ENCODE results near the gene SLC7A5.

SLC7A5 gene

DNA sequence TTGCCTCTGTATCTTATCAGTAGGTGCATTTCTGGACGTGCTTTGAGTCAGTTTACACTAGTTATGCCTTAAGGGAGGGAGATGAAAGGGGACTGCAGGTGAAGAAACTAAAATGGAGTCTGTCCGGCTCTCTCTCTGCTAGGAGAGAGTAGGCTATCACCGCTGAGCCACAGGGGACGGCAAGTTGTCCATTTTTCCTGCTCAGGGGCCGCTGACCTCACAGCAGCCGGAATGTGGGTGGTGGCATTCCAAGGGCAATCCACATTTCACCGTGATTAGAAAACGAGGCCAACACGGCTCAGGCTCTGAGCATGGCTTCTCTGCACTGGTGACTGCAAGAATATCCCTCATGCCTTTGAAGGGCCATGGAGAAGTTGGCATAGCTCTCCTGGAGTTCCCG is 84.5 kb downstream of the SLC7A5 start:
- TF ChIP-seq POLR2AphosphoS5 (IDR thresholded peaks at IDR 0.05; ENCODE audit: low read depth) (no peak), GABPA (IDR thresholded peaks at IDR 0.05; ENCODE audit: low read depth) (no peak)
- TF ChIP-seq, protein P1, sequence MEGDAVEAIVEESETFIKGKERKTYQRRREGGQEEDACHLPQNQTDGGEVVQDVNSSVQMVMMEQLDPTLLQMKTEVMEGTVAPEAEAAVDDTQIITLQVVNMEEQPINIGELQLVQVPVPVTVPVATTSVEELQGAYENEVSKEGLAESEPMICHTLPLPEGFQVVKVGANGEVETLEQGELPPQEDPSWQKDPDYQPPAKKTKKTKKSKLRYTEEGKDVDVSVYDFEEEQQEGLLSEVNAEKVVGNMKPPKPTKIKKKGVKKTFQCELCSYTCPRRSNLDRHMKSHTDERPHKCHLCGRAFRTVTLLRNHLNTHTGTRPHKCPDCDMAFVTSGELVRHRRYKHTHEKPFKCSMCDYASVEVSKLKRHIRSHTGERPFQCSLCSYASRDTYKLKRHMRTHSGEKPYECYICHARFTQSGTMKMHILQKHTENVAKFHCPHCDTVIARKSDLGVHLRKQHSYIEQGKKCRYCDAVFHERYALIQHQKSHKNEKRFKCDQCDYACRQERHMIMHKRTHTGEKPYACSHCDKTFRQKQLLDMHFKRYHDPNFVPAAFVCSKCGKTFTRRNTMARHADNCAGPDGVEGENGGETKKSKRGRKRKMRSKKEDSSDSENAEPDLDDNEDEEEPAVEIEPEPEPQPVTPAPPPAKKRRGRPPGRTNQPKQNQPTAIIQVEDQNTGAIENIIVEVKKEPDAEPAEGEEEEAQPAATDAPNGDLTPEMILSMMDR (IDR thresholded peaks at IDR 0.05; ENCODE audit: insufficient read depth, low read length) = no peak
- TF ChIP-seq, protein P2, sequence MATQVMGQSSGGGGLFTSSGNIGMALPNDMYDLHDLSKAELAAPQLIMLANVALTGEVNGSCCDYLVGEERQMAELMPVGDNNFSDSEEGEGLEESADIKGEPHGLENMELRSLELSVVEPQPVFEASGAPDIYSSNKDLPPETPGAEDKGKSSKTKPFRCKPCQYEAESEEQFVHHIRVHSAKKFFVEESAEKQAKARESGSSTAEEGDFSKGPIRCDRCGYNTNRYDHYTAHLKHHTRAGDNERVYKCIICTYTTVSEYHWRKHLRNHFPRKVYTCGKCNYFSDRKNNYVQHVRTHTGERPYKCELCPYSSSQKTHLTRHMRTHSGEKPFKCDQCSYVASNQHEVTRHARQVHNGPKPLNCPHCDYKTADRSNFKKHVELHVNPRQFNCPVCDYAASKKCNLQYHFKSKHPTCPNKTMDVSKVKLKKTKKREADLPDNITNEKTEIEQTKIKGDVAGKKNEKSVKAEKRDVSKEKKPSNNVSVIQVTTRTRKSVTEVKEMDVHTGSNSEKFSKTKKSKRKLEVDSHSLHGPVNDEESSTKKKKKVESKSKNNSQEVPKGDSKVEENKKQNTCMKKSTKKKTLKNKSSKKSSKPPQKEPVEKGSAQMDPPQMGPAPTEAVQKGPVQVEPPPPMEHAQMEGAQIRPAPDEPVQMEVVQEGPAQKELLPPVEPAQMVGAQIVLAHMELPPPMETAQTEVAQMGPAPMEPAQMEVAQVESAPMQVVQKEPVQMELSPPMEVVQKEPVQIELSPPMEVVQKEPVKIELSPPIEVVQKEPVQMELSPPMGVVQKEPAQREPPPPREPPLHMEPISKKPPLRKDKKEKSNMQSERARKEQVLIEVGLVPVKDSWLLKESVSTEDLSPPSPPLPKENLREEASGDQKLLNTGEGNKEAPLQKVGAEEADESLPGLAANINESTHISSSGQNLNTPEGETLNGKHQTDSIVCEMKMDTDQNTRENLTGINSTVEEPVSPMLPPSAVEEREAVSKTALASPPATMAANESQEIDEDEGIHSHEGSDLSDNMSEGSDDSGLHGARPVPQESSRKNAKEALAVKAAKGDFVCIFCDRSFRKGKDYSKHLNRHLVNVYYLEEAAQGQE (IDR thresholded peaks at IDR 0.05; ENCODE audit: insufficient replicate concordance, low read depth) = no peak
- no peaks in the 10 kb centered on the region for H3K27me3 ChIP-seq (ENCODE audit: insufficient read depth, poor library complexity, severe bottlenecking)
- DNase-seq (ENCODE audit: low read depth in 1 of 2, low spot score in 1 of 2) = no peak
- no peak overlapping the region for H3K4me3 ChIP-seq (replicated peaks; ENCODE audit: insufficient read depth, low read length)
- H3K27ac ChIP-seq (replicated peaks) = no peak overlapping the region

GRCh38 chr16:87782033-87782432 is 87.3 kb downstream of the SLC7A5 start:
- Histone ChIP-seq H3K4me3 (replicated peaks; ENCODE audit: insufficient read depth, low read length) (no peak overlapping the region), H3K27me3 (ENCODE audit: insufficient read depth, poor library complexity, severe bottlenecking) (no peaks in the 10 kb centered on the region), H3K27ac (replicated peaks) (no peak overlapping the region)
- TF ChIP-seq GABPA (IDR thresholded peaks at IDR 0.05; ENCODE audit: low read depth) (no peak), POLR2AphosphoS5 (IDR thresholded peaks at IDR 0.05; ENCODE audit: low read depth) (no peak)
- TF ChIP-seq, protein P1 (IDR thresholded peaks at IDR 0.05; ENCODE audit: insufficient read depth, low read length) = no peak
- TF ChIP-seq, protein P2 (IDR thresholded peaks at IDR 0.05; ENCODE audit: insufficient replicate concordance, low read depth) = no peak
- DNase-seq (ENCODE audit: low read depth in 1 of 2, low spot score in 1 of 2) = no peak

GRCh38 chr16:87780385-87780989 is 88.8 kb downstream of the SLC7A5 start:
- H3K27ac ChIP-seq (replicated peaks) = peak overlapping the region; percentile 97
- no peak overlapping the region for H3K4me3 ChIP-seq (replicated peaks; ENCODE audit: insufficient read depth, low read length)
- no peaks in the 10 kb centered on the region for H3K27me3 ChIP-seq (ENCODE audit: insufficient read depth, poor library complexity, severe bottlenecking)
- TF ChIP-seq GABPA (IDR thresholded peaks at IDR 0.05; ENCODE audit: low read depth) (no peak), POLR2AphosphoS5 (IDR thresholded peaks at IDR 0.05; ENCODE audit: low read depth) (peak; percentile 82), SPI1 (IDR thresholded peaks at IDR 0.05; ENCODE audit: borderline replicate concordance, low read depth) (peak; percentile 84; the same call in 1 of the 2 replicates)
- TF ChIP-seq, protein P2 (IDR thresholded peaks at IDR 0.05; ENCODE audit: insufficient replicate concordance, low read depth) = no peak
- TF ChIP-seq, protein P1 (IDR thresholded peaks at IDR 0.05; ENCODE audit: insufficient read depth, low read length) = no peak
- DNase-seq (ENCODE audit: low read depth in 1 of 2, low spot score in 1 of 2) = peak; percentile 75 to 89

All from HL-60 (cell line).